ENCODE data around the gene ELP2.

ELP2 gene

DNA sequence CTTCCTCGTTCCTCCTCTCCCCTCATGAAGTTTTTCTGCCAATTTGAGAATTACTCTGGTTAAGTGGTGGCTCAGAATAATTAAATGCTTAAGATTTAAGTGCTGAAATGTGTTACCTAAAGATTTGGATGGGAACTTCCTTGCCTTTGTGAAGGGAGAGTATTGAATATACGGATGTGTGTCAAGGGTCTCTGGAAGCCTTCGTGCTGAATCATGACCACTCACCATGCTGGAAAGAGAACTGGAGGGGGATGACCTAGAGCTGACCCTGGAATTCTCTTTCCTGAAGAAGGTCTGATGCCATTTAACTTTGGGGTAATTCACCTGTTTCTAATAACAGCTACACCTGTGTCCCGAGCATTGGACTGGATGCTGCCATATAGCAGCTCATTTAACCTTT is 59.8 kb downstream of the ELP2 start:
- Histone ChIP-seq H3K36me3 (no peaks in the 10 kb centered on the region), H3K4me3 (ENCODE audit: low read depth, low read length) (no peak overlapping the region), H3K27me3 (no peaks in the 10 kb centered on the region), H3K9me3 (no peaks in the 10 kb centered on the region), H3K4me1 (no peaks in the 10 kb centered on the region)
- TF ChIP-seq, protein P1, sequence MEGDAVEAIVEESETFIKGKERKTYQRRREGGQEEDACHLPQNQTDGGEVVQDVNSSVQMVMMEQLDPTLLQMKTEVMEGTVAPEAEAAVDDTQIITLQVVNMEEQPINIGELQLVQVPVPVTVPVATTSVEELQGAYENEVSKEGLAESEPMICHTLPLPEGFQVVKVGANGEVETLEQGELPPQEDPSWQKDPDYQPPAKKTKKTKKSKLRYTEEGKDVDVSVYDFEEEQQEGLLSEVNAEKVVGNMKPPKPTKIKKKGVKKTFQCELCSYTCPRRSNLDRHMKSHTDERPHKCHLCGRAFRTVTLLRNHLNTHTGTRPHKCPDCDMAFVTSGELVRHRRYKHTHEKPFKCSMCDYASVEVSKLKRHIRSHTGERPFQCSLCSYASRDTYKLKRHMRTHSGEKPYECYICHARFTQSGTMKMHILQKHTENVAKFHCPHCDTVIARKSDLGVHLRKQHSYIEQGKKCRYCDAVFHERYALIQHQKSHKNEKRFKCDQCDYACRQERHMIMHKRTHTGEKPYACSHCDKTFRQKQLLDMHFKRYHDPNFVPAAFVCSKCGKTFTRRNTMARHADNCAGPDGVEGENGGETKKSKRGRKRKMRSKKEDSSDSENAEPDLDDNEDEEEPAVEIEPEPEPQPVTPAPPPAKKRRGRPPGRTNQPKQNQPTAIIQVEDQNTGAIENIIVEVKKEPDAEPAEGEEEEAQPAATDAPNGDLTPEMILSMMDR (IDR thresholded peaks at IDR 0.05; ENCODE audit: low read depth, low read length): no peak
- no peak for DNase-seq

DNA sequence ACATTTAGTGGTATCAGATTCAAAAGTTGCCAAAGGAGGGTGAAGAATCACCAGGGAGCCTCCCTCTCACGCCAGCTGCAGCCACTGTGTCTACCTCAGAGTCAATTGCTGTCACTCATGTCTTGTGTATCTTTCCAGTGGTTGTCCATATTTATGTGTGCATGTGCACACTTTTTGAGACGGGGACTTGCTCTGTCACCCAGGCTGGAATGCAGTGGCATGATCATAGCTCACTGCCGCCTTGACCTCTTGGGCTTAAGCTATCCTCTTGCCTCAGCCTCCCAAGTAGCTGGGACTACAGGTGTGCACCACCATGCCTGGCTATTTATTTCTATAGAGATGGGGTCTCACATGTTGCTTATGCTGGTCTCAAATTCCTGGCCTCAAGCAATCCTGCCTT is 61.6 kb downstream of the ELP2 start:
- no peak overlapping the region for H3K4me3 ChIP-seq (ENCODE audit: low read depth, low read length)
- no peak for DNase-seq
- H3K4me1 ChIP-seq: no peaks in the 10 kb centered on the region
- TF ChIP-seq, protein P1 (IDR thresholded peaks at IDR 0.05; ENCODE audit: low read depth, low read length): no peak
- H3K9me3 ChIP-seq: no peaks in the 10 kb centered on the region
- no peaks in the 10 kb centered on the region for H3K27me3 ChIP-seq
- no peaks in the 10 kb centered on the region for H3K36me3 ChIP-seq

DNA sequence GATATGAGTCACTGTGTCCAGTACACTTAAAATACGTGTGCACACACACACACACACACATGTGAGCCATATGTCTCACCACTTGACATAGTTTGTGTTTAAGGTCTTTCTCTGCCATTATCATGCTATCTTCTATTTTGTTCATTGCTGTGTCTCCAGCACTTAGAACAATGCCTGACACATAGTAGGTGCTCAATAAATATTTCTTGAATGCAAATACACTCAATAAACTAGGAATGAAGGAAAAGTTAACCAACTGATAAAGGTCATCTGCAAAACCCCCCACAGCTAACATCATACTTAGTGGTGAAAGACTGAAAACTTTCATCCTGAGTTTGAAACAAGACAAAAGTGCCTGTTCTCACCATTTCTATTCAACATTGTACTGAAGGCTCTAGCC is 62.0 kb downstream of the ELP2 start:
- Histone ChIP-seq H3K9me3 (no peaks in the 10 kb centered on the region), H3K4me3 (ENCODE audit: low read depth, low read length) (no peak overlapping the region), H3K4me1 (no peaks in the 10 kb centered on the region), H3K27me3 (no peaks in the 10 kb centered on the region), H3K36me3 (no peaks in the 10 kb centered on the region)
- TF ChIP-seq, protein P1 (IDR thresholded peaks at IDR 0.05; ENCODE audit: low read depth, low read length): no peak
- no peak for DNase-seq

DNA sequence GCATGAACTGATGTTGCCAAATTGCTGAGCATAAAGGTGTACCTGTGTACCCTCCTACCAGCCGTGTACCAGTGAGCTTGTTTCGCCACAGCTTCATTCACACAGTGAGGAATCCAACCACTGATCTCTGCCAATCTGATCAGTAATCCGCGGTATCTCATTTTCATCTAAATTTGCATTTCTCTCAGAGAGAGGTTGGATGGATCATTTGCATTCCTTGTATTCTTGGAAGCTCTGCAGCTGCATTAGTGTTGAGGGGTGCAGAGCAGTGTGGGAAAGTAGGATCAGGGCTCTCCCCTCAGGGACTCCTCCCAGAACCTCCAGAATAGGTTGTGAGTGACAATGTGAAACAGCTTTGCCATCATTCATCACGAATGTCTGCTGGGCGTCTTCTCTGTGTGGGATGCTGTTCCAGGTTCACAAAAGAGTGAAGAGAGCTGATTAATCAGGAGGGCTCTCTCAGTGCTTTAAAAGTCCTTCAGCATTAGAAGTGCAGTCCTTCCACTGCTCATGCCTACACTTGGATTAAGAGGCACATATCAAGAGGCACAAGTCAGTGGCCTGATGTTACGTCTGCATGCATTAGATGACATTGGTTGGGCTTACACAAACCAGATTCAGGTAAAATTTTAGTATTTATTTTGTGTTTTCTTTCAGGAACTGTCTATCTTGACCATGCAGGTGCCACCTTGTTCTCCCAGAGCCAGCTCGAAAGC is 65.1 kb downstream of the ELP2 start:
- Histone ChIP-seq H3K27me3 (no peaks in the 10 kb centered on the region), H3K4me1 (no peaks in the 10 kb centered on the region), H3K9me3 (no peaks in the 10 kb centered on the region), H3K4me3 (ENCODE audit: low read depth, low read length) (no peak overlapping the region), H3K36me3 (no peaks in the 10 kb centered on the region)
- no peak for DNase-seq
- TF ChIP-seq, protein P1 (IDR thresholded peaks at IDR 0.05; ENCODE audit: low read depth, low read length): no peak

DNA sequence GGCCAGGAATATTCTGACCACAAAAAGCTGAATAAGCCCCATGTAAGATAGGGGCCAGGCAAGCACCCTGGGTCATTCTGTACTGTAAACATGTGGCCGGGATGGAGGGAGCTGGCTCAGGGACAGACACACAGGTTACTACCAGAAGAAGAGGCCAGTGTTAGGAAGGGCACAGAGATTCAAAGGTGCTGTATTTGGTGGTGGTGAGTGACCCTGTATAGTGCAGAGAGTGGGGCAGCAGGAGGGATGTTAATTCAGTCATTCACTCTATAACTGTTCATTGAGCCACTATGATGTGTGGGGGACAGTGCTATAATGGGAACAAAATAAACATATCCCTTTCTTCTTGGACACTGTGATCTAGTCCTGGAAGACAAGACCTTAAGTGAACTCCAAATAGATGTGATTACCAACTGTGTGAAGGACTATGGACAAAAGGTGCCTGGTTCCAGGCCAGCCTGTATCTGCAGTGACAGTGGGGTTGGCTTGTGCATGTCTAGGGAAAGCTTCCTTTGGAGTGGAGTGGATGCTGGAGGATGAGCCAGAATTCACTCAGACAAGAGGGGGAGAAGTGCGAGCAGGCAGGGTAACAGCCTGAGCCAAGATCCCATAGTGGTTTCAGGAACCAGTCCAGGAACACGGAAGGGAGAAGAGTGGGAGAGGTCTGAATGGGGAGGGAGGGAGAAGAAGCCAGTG is 65.9 kb downstream of the ELP2 start:
- no peaks in the 10 kb centered on the region for H3K27me3 ChIP-seq
- no peaks in the 10 kb centered on the region for H3K9me3 ChIP-seq
- no peaks in the 10 kb centered on the region for H3K36me3 ChIP-seq
- no peak for DNase-seq
- TF ChIP-seq, protein P1 (IDR thresholded peaks at IDR 0.05; ENCODE audit: low read depth, low read length): no peak
- no peaks in the 10 kb centered on the region for H3K4me1 ChIP-seq
- H3K4me3 ChIP-seq (ENCODE audit: low read depth, low read length): no peak overlapping the region

Measured in BE2C (cell line).